Stomach (tissue), 9 donors: ENCODE measurements around the gene MAPK8IP3. TPM values are rescaled to one million over a fixed set of nuclear protein-coding genes. Genes with fewer than 3 reads are reported as not detected.

Source experiments
- DNase-seq, 2 donors: peaks; one replicate each; pipeline versions ENCODE4 v3.0.0 to v3.0.0-alpha.2; 2013 to 2019
- H3K27ac ChIP-seq, 5 donors: fragments of 200-600 bp in 4 of 5; sonication (generic) in 4 of 5; one replicate each; pipeline ENCODE4 v1.5.1; 2013 to 2019; ENCODE audit warnings: mild to moderate bottlenecking in 1 of 5, moderate library complexity in 1 of 5
- H3K27me3 ChIP-seq, 3 donors: fragments of 200-600 bp; sonication (generic); one replicate each; pipeline ENCODE4 v1.5.1; 2017 to 2019; ENCODE audit warnings: mixed run types in 1 of 3
- H3K36me3 ChIP-seq, 4 donors: fragments of 200-600 bp; sonication (generic); 1 replicate in 3 of 4; 2 replicates in 1 of 4; pipeline ENCODE4 v1.5.1; 2016 to 2019
- H3K4me1 ChIP-seq, 4 donors: fragments of 200-600 bp; sonication (generic); one replicate each; pipeline ENCODE4 v1.5.1; 2016 to 2019
- H3K4me3 ChIP-seq, 4 donors: fragments of 200-600 bp; sonication (generic) in 3 of 4; one replicate each; pipeline ENCODE4 v1.5.1; 2016 to 2019; ENCODE audit warnings: mild to moderate bottlenecking in 1 of 4
- H3K9me3 ChIP-seq, 4 donors: fragments of 200-600 bp; sonication (generic); one replicate each; pipeline ENCODE4 v1.5.1; 2016 to 2019
- EP300 ChIP-seq: sonication (generic); formaldehyde crosslinking; IDR thresholded peaks from one replicate; pipeline ENCODE4 v1.6.1; 2017; ENCODE audit warnings: antibody characterized with exemption
- POLR2A ChIP-seq, 4 donors: fragments of 450-650 bp; IDR thresholded peaks; one replicate each; pipeline ENCODE4 v1.6.1; 2016; ENCODE audit warnings: antibody characterized with exemption in 4 of 4, control low read depth in 2 of 4, mild to moderate bottlenecking in 1 of 4, moderate library complexity in 1 of 4
- POLR2AphosphoS5 ChIP-seq, 3 donors: sonication (generic); formaldehyde crosslinking; IDR thresholded peaks; one replicate each; pipeline ENCODE4 v1.6.1; 2016; ENCODE audit warnings: antibody characterized with exemption in 3 of 3
- WGBS, 5 donors: extraction: QIAGEN DNeasy Blood & Tissue Kit in 3 of 5; methylation state at CpG; one replicate each; pipeline versions ENCODE4 v1.1.5 to v1.1.7; 2013 to 2018; 5-methylcytosine and 5-hydroxymethylcytosine counted together
- intact Hi-C: fragments of 100-400 bp; cut with DNase I; formaldehyde crosslinking; loops from one replicate; pipeline ENCODE4 v1.15.1; 2023; ENCODE audit warnings: low total_unique reads
- polyA plus RNA-seq, 3 donors: library from polyadenylated mRNA; stranded (reverse); fragments of 200-250 nt; gene quantifications; one replicate each; pipeline ENCODE4 v1.2.3, GENCODE V29; 2013
- small RNA-seq, 4 donors: library from RNA; depleted of rRNA; stranded (forward); fragments of <200 nt; gene quantifications; one replicate each; pipeline ENCODE3, GENCODE V24; 2016
- total RNA-seq, 5 donors: library from RNA; depleted of rRNA; stranded (reverse); fragments of >200 nt; gene quantifications; one replicate each; pipeline versions ENCODE4 v1.1.0 to v1.2.3, GENCODE V29; 2014 to 2016
- TF ChIP-seq, protein P1 (sequence below), 7 experiments: fragments of 450-650 bp in 4 of 7; fragments of 200-600 bp in 3 of 7; sonication (generic) in 3 of 7; IDR thresholded peaks; one replicate each; pipeline ENCODE4 v1.5.1; 2016 to 2019; ENCODE audit warnings: antibody characterized with exemption in 7 of 7, control low read depth in 2 of 7, mild to moderate bottlenecking in 1 of 7
- donor health status: healthy with polysubstance abuse.
- donor health status: Bipolar disorder and iron deficiency.
- donor health status: healthy.

MAPK8IP3 gene
- total and polyA plus RNA-seq, 8 donors: 10.1 to 320 (median 56.3) TPM

DNA sequence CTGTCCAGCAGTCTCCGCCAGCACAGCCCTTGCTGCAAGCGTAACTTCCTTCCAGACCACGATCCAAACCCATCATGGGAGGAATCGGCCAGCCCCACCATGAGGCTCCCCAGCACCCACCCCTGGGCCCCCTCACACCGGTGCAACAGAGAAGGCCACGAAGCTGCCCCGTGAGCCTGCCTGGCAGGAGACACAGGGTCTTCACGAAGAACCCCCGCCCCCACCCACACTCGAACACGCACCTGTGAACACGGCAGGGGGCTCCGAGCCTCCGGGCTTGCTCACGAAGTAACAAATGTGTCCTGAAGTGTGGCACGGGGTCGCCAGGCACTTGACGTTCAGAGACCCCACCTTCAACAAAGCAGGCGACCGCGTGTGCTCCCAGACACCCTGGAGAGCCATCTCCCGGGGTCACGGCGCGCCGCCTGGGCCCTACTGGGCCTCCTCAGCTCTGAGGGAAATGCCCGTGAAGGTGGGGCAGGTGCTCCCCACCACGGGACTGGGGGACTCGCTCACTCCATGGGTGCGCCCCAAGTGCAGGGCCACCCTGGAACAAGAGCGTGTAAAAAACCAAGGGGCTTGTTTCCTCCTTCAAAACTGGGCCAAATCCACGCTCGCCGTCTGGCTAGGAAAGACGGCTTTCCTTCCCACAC is 113.0 kb downstream of the MAPK8IP3 start:
- H3K27me3 ChIP-seq: no peaks in the 10 kb centered on the region
- H3K9me3 ChIP-seq: no peaks in the 10 kb centered on the region
- H3K27ac ChIP-seq: no peak overlapping the region
- intact Hi-C loops: no loop called here
- DNase-seq: no peak
- peaks cover 0 to 8% (median 5%) of the 10 kb centered on the region in 4 donors for H3K4me1 ChIP-seq
- TF ChIP-seq POLR2A (IDR thresholded peaks at IDR 0.05): no peak
- no peak for TF ChIP-seq EP300
- TF ChIP-seq POLR2AphosphoS5 (IDR thresholded peaks at IDR 0.05): no peak
- TF ChIP-seq, protein P1, sequence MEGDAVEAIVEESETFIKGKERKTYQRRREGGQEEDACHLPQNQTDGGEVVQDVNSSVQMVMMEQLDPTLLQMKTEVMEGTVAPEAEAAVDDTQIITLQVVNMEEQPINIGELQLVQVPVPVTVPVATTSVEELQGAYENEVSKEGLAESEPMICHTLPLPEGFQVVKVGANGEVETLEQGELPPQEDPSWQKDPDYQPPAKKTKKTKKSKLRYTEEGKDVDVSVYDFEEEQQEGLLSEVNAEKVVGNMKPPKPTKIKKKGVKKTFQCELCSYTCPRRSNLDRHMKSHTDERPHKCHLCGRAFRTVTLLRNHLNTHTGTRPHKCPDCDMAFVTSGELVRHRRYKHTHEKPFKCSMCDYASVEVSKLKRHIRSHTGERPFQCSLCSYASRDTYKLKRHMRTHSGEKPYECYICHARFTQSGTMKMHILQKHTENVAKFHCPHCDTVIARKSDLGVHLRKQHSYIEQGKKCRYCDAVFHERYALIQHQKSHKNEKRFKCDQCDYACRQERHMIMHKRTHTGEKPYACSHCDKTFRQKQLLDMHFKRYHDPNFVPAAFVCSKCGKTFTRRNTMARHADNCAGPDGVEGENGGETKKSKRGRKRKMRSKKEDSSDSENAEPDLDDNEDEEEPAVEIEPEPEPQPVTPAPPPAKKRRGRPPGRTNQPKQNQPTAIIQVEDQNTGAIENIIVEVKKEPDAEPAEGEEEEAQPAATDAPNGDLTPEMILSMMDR (IDR thresholded peaks at IDR 0.05): no peak
- peaks cover 29 to 91% (median 87%) of the 10 kb centered on the region in 4 donors for H3K36me3 ChIP-seq
- 92 to 96% (median 95%) methylated on average over 35 of the region's 35 CpGs for WGBS, 5 donors
- H3K4me3 ChIP-seq: no peak overlapping the region

DNA sequence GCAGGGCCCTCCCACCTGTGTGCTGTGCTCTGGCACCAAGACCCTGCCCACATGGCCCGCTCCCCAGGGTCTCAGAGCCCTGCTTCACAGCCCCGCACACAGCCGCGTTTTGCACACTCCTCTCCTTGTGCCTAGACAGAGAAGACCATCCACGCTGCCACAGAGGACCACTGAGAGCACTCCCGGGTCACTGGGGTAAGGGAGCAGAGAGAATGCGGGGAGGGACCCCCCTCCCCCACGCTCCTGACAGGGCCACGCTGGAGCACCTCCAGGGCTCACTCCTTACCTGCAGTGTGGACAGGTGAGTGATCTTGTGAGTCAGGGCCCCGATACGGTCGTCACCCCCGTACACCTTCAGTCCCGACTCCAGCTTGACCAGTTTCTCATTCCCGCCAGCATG is 113.6 kb downstream of the MAPK8IP3 start:
- no peaks in the 10 kb centered on the region for H3K9me3 ChIP-seq
- DNase-seq: no peak
- H3K36me3 ChIP-seq: peaks cover 29 to 85% (median 83%) of the 10 kb centered on the region in 4 donors
- intact Hi-C loops: no loop called here
- TF ChIP-seq, protein P1 (IDR thresholded peaks at IDR 0.05): no peak
- TF ChIP-seq POLR2AphosphoS5 (IDR thresholded peaks at IDR 0.05) (no peak), POLR2A (IDR thresholded peaks at IDR 0.05) (no peak), EP300 (no peak)
- no peaks in the 10 kb centered on the region for H3K27me3 ChIP-seq
- no peak overlapping the region for H3K27ac ChIP-seq
- WGBS, 5 donors: 88 to 97% (median 94%) methylated on average over 9 to 15 of the region's 15 CpGs
- H3K4me3 ChIP-seq: no peak overlapping the region
- peaks cover 0 to 14% (median 11%) of the 10 kb centered on the region in 4 donors for H3K4me1 ChIP-seq

Small RNA genes lying within 50 kb of the gene (small RNA-seq; reads per million reads assigned to genes)
- 0 to 1.4 (median 0.26) reads per million in 4 donors for gene MIR3177

Other genes starting within 250 kb of the MAPK8IP3 start
- gene CLCN7, start 231.2 kb upstream of the MAPK8IP3 start, total RNA-seq: 100 to 1,000 TPM in 2 of 5 donors, 10 to 100 TPM in 3; 47.2 to 489 (median 69.1) TPM
- gene CLCN7, start 231.2 kb upstream of the MAPK8IP3 start, polyA plus RNA-seq: 10 to 100 TPM in 2 of 3 donors, 1 to 10 TPM in 1; 8.7 to 36.5 (median 27.3) TPM
- not detected for gene PTX4, start 217.3 kb upstream of the MAPK8IP3 start, total RNA-seq
- not detected for gene PTX4, start 217.3 kb upstream of the MAPK8IP3 start, polyA plus RNA-seq
- 100 to 1,000 TPM in 2 of 5 donors, 10 to 100 TPM in 3; 23.5 to 107 (median 29.8) TPM for gene TELO2, start 212.8 kb upstream of the MAPK8IP3 start, total RNA-seq
- 10 to 100 TPM; 12.4 to 53.6 (median 34.4) TPM for gene TELO2, start 212.8 kb upstream of the MAPK8IP3 start, polyA plus RNA-seq
- 10 to 100 TPM in 3 of 5 donors, 1 to 10 TPM in 2; 2.7 to 45.8 (median 15.2) TPM for gene TMEM204, start 172.5 kb upstream of the MAPK8IP3 start, total RNA-seq
- gene TMEM204, start 172.5 kb upstream of the MAPK8IP3 start, polyA plus RNA-seq: 10 to 100 TPM; 10.2 to 20.5 (median 19.9) TPM
- 10 to 100 TPM in 3 of 5 donors, 1 to 10 TPM in 2; 4.7 to 19.7 (median 17.4) TPM for gene IFT140, start 94.1 kb upstream of the MAPK8IP3 start, total RNA-seq
- 1 to 10 TPM; 5.8 to 8.5 (median 8.0) TPM for gene IFT140, start 94.1 kb upstream of the MAPK8IP3 start, polyA plus RNA-seq
- gene CRAMP1, start 93.8 kb upstream of the MAPK8IP3 start, total RNA-seq: 10 to 100 TPM in 4 of 5 donors, 1 to 10 TPM in 1; 9.9 to 28.1 (median 14.6) TPM
- gene CRAMP1, start 93.8 kb upstream of the MAPK8IP3 start, polyA plus RNA-seq: 1 to 10 TPM; 3.4 to 4.6 (median 4.6) TPM
- gene JPT2, start 27.9 kb upstream of the MAPK8IP3 start, total RNA-seq: 100 to 1,000 TPM in 1 of 5 donors, 10 to 100 TPM in 4; 13.4 to 118 (median 49.3) TPM
- 10 to 100 TPM; 24.3 to 34.4 (median 24.4) TPM for gene JPT2, start 27.9 kb upstream of the MAPK8IP3 start, polyA plus RNA-seq
- gene NME3, start 65.3 kb downstream of the MAPK8IP3 start, total RNA-seq: 100 to 1,000 TPM in 2 of 5 donors, 10 to 100 TPM in 3; 18.7 to 420 (median 52.1) TPM
- 100 to 1,000 TPM; 116 to 194 (median 135) TPM for gene NME3, start 65.3 kb downstream of the MAPK8IP3 start, polyA plus RNA-seq
- 10 to 100 TPM in 4 of 5 donors, 1 to 10 TPM in 1; 8.8 to 94.1 (median 34.4) TPM for gene EME2, start 66.6 kb downstream of the MAPK8IP3 start, total RNA-seq
- gene EME2, start 66.6 kb downstream of the MAPK8IP3 start, polyA plus RNA-seq: 1 to 10 TPM; 2.6 to 7.9 (median 6.9) TPM
- gene MRPS34, start 66.9 kb downstream of the MAPK8IP3 start, total RNA-seq: 100 to 1,000 TPM in 1 of 5 donors, 10 to 100 TPM in 4; 21.1 to 204 (median 64.7) TPM
- gene MRPS34, start 66.9 kb downstream of the MAPK8IP3 start, polyA plus RNA-seq: 100 to 1,000 TPM; 120 to 155 (median 126) TPM
- 100 to 1,000 TPM in 1 of 5 donors, 10 to 100 TPM in 4; 22.2 to 186 (median 70.9) TPM for gene SPSB3, start 76.4 kb downstream of the MAPK8IP3 start, total RNA-seq
- 100 to 1,000 TPM in 1 of 3 donors, 10 to 100 TPM in 2; 54.2 to 111 (median 83.6) TPM for gene SPSB3, start 76.4 kb downstream of the MAPK8IP3 start, polyA plus RNA-seq
- gene NUBP2, start 76.8 kb downstream of the MAPK8IP3 start, total RNA-seq: 100 to 1,000 TPM in 1 of 5 donors, 10 to 100 TPM in 4; 14.7 to 171 (median 54.8) TPM
- gene NUBP2, start 76.8 kb downstream of the MAPK8IP3 start, polyA plus RNA-seq: 10 to 100 TPM; 60.6 to 86.0 (median 74.7) TPM
- 10 to 100 TPM in 2 of 5 donors, 1 to 10 TPM in 2, not detected in 1; 2.9 to 24.6 (median 8.8) TPM for gene IGFALS, start 87.5 kb downstream of the MAPK8IP3 start, total RNA-seq
- gene IGFALS, start 87.5 kb downstream of the MAPK8IP3 start, polyA plus RNA-seq: 10 to 100 TPM in 1 of 3 donors, 1 to 10 TPM in 2; 2.4 to 21.0 (median 6.0) TPM
- gene HAGH, start 120.6 kb downstream of the MAPK8IP3 start, total RNA-seq: 100 to 1,000 TPM in 1 of 5 donors, 10 to 100 TPM in 4; 30.3 to 119 (median 64.8) TPM
- 10 to 100 TPM; 64.9 to 80.2 (median 73.5) TPM for gene HAGH, start 120.6 kb downstream of the MAPK8IP3 start, polyA plus RNA-seq
- gene FAHD1, start 121.0 kb downstream of the MAPK8IP3 start, total RNA-seq: 100 to 1,000 TPM in 1 of 5 donors, 10 to 100 TPM in 4; 16.7 to 484 (median 36.6) TPM
- gene FAHD1, start 121.0 kb downstream of the MAPK8IP3 start, polyA plus RNA-seq: 10 to 100 TPM; 15.4 to 37.7 (median 22.8) TPM
- not detected for gene MEIOB, start 166.0 kb downstream of the MAPK8IP3 start, total RNA-seq
- gene MEIOB, start 166.0 kb downstream of the MAPK8IP3 start, polyA plus RNA-seq: under 1 TPM in 1 of 3 donors, not detected in 2; 0.13 TPM
- not detected for gene HS3ST6, start 212.2 kb downstream of the MAPK8IP3 start, total RNA-seq
- 1 to 10 TPM in 1 of 3 donors, not detected in 2; 1.6 TPM for gene HS3ST6, start 212.2 kb downstream of the MAPK8IP3 start, polyA plus RNA-seq
- gene MSRB1, start 237.0 kb downstream of the MAPK8IP3 start, total RNA-seq: 10 to 100 TPM in 3 of 5 donors, 1 to 10 TPM in 1, not detected in 1; 6.2 to 61.1 (median 16.3) TPM
- gene MSRB1, start 237.0 kb downstream of the MAPK8IP3 start, polyA plus RNA-seq: 10 to 100 TPM; 31.2 to 68.5 (median 48.9) TPM
- gene RPL3L, start 248.5 kb downstream of the MAPK8IP3 start, total RNA-seq: not detected
- gene RPL3L, start 248.5 kb downstream of the MAPK8IP3 start, polyA plus RNA-seq: under 1 TPM in 2 of 3 donors, not detected in 1; 0.05 to 0.19 TPM